ENCODE measurements around the gene VPS35.

DNA sequence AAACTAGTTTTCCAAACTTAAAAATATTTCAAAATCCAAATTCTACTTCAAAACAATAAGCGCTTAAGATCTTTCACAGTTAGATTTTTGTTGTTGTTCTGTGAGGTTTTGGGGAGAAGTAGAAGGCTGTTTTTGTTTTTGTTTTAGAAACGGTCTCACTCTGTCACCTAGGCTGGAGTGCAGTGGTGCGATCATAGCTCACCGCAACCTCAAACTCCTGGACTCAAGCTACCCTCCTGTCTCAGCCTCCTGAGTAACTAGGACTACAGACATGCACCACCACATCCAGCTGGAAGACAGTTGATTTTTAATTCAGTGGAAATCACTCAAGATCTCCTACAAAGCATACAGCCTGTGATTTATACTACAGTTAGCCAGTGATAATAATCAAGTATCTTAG lies 70.5 kb downstream of the VPS35 start:
- TF ChIP-seq, protein P1, sequence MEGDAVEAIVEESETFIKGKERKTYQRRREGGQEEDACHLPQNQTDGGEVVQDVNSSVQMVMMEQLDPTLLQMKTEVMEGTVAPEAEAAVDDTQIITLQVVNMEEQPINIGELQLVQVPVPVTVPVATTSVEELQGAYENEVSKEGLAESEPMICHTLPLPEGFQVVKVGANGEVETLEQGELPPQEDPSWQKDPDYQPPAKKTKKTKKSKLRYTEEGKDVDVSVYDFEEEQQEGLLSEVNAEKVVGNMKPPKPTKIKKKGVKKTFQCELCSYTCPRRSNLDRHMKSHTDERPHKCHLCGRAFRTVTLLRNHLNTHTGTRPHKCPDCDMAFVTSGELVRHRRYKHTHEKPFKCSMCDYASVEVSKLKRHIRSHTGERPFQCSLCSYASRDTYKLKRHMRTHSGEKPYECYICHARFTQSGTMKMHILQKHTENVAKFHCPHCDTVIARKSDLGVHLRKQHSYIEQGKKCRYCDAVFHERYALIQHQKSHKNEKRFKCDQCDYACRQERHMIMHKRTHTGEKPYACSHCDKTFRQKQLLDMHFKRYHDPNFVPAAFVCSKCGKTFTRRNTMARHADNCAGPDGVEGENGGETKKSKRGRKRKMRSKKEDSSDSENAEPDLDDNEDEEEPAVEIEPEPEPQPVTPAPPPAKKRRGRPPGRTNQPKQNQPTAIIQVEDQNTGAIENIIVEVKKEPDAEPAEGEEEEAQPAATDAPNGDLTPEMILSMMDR (IDR thresholded peaks at IDR 0.05), result no peak
- TF ChIP-seq POLR2A (IDR thresholded peaks at IDR 0.05) (no peak), POLR2AphosphoS5 (IDR thresholded peaks at IDR 0.05; ENCODE audit: insufficient read depth in 1 of 2, low read depth in 1 of 2) (no peak)

All from vagina (tissue), 2 donors.